Amniotic epithelial cell (primary cell): ENCODE measurements around the gene TAOK3.

ENCODE experiments used
- DNase-seq: peaks from one replicate; pipeline ENCODE4 v3.0.0-alpha.2; 2010; ENCODE audit warnings: low read depth

The TAOK3 gene

GRCh38 chr12:118212606-118213005 is 160.1 kb downstream of the TAOK3 start:
- DNase-seq, result no peak

- DNase-seq, result no peak
These were observed 166.6 kb downstream of the TAOK3 start for GRCh38 chr12:118206107-118206412.

- no peak for DNase-seq
These were observed 178.7 kb downstream of the TAOK3 start for GRCh38 chr12:118193958-118194357.

- no peak for DNase-seq
These were observed 179.2 kb downstream of the TAOK3 start for GRCh38 chr12:118193477-118193876.

- DNase-seq, result peak; percentile 50
These were observed 182.4 kb downstream of the TAOK3 start for GRCh38 chr12:118190266-118190665.

GRCh38 chr12:118189741-118190191 is 182.9 kb downstream of the TAOK3 start:
- peak; percentile 77 for DNase-seq

GRCh38 chr12:118188690-118189371 is 183.9 kb downstream of the TAOK3 start:
- peak; percentile 68 for DNase-seq

- DNase-seq, result peak; percentile 79
These were observed 184.8 kb downstream of the TAOK3 start for GRCh38 chr12:118187751-118188435.

- no peak for DNase-seq
These were observed 186.9 kb downstream of the TAOK3 start for GRCh38 chr12:118185602-118186397.

- DNase-seq, result no peak
These were observed 189.0 kb downstream of the TAOK3 start for GRCh38 chr12:118183711-118184110.

GRCh38 chr12:118183155-118183554 is 189.6 kb downstream of the TAOK3 start:
- no peak for DNase-seq

- no peak for DNase-seq
These were observed 196.8 kb downstream of the TAOK3 start for GRCh38 chr12:118175823-118176447.

GRCh38 chr12:118166946-118167345 is 205.8 kb downstream of the TAOK3 start:
- DNase-seq, result no peak

- DNase-seq, result peak; percentile 35
These were observed 207.8 kb downstream of the TAOK3 start for GRCh38 chr12:118164798-118165486.

GRCh38 chr12:118160536-118160935 is 212.2 kb downstream of the TAOK3 start:
- no peak for DNase-seq

GRCh38 chr12:118151755-118152154 is 221.0 kb downstream of the TAOK3 start:
- DNase-seq, result no peak

- no peak for DNase-seq
These were observed 222.1 kb downstream of the TAOK3 start for GRCh38 chr12:118150625-118151024.

GRCh38 chr12:118148287-118148686 is 224.4 kb downstream of the TAOK3 start:
- no peak for DNase-seq

GRCh38 chr12:118145798-118146156 is 226.9 kb downstream of the TAOK3 start:
- DNase-seq, result no peak

- DNase-seq, result no peak
These were observed 227.5 kb downstream of the TAOK3 start for GRCh38 chr12:118145113-118145797.

GRCh38 chr12:118144499-118144898 is 228.2 kb downstream of the TAOK3 start:
- DNase-seq, result no peak
